ENCODE data around the gene UBAC1.

DNA sequence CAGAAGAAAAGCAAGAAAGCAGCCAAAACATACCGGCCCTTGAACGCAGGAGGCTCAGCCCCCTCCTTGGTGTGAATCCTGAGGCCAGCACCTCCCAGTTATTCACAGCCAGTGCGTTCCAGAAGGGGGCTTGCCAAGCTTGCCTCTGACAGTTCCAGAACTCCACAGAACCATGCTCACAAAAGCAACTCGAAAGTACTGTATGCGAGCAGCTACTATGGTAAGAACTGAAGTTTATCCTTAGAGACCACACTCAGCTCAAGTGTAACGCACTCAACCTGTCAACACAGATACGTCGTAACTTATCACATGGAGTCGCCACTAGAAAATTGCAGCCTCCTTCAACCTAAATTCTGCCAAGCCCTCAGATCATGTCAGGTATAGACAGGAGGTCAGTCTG is 1.4 kb downstream of the UBAC1 start:
- TF ChIP-seq, protein P1, sequence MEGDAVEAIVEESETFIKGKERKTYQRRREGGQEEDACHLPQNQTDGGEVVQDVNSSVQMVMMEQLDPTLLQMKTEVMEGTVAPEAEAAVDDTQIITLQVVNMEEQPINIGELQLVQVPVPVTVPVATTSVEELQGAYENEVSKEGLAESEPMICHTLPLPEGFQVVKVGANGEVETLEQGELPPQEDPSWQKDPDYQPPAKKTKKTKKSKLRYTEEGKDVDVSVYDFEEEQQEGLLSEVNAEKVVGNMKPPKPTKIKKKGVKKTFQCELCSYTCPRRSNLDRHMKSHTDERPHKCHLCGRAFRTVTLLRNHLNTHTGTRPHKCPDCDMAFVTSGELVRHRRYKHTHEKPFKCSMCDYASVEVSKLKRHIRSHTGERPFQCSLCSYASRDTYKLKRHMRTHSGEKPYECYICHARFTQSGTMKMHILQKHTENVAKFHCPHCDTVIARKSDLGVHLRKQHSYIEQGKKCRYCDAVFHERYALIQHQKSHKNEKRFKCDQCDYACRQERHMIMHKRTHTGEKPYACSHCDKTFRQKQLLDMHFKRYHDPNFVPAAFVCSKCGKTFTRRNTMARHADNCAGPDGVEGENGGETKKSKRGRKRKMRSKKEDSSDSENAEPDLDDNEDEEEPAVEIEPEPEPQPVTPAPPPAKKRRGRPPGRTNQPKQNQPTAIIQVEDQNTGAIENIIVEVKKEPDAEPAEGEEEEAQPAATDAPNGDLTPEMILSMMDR (IDR thresholded peaks at IDR 0.05) = no peak
- no peak for TF ChIP-seq POLR2A (IDR thresholded peaks at IDR 0.05)
